ENCODE data around the gene PARD6B. TPM values are rescaled to one million over a fixed set of nuclear protein-coding genes. Genes with fewer than 3 reads are reported as not detected.
"Not testable (repeated sequence)": the region's sequence is repeated elsewhere in the genome, so short reads cannot be mapped to it uniquely, and the experiment has no call there.

The PARD6B gene
- total RNA-seq, 1 donor from 2014 or later: 2.2 TPM

- not testable (repeated sequence) for H3K9me3 Mint-ChIP-seq (ENCODE audit: low read depth); DNase-seq (ENCODE audit: low spot score); H3K27me3 Mint-ChIP-seq (ENCODE audit: low read depth); H3K36me3 Mint-ChIP-seq (ENCODE audit: low read depth); H3K4me3 Mint-ChIP-seq (ENCODE audit: unreplicated experiment); H3K27ac Mint-ChIP-seq (ENCODE audit: unreplicated experiment)
- TF ChIP-seq CTCF (IDR thresholded peaks at IDR 0.05): peak; percentile 75
- peaks cover 25% of the 10 kb centered on the region for H3K4me1 Mint-ChIP-seq (ENCODE audit: low read depth)
Observed at GRCh38 chr20:50793575-50794016, 62.2 kb downstream of the PARD6B start.

- Mint-ChIP-seq H3K36me3 (ENCODE audit: low read depth) (no peaks in the 10 kb centered on the region), H3K27me3 (ENCODE audit: low read depth) (no peaks in the 10 kb centered on the region), H3K9me3 (ENCODE audit: low read depth) (no peaks in the 10 kb centered on the region), H3K27ac (ENCODE audit: unreplicated experiment) (no peak overlapping the region), H3K4me3 (ENCODE audit: unreplicated experiment) (peak overlapping the region; percentile 59), H3K4me1 (ENCODE audit: low read depth) (peaks cover 25% of the 10 kb centered on the region)
- no peak for DNase-seq (ENCODE audit: low spot score)
- TF ChIP-seq CTCF (IDR thresholded peaks at IDR 0.05): no peak
Observed at GRCh38 chr20:50794181-50794845, 62.9 kb downstream of the PARD6B start.

GRCh38 chr20:50794846-50795634 is 63.7 kb downstream of the PARD6B start, which contains the start of gene BCAS4:
Gene BCAS4, plus strand, starts transcription at chr20:50795061. Its CDS starts 23 bp downstream, at chr20:50795084.
- peaks cover 23% of the 10 kb centered on the region for H3K4me1 Mint-ChIP-seq (ENCODE audit: low read depth)
- peak; percentile 82 for TF ChIP-seq CTCF (IDR thresholded peaks at IDR 0.05)
- DNase-seq (ENCODE audit: low spot score): peak; percentile 91
- H3K36me3 Mint-ChIP-seq (ENCODE audit: low read depth): no peaks in the 10 kb centered on the region
- peak within 1 kb of the TSS; percentile 51 for H3K27ac Mint-ChIP-seq (ENCODE audit: unreplicated experiment)
- peak within 1 kb of the TSS; percentile 71 for H3K4me3 Mint-ChIP-seq (ENCODE audit: unreplicated experiment)
- H3K9me3 Mint-ChIP-seq (ENCODE audit: low read depth): no peaks in the 10 kb centered on the region
- H3K27me3 Mint-ChIP-seq (ENCODE audit: low read depth): no peaks in the 10 kb centered on the region

GRCh38 chr20:50797142-50797541 is 65.8 kb downstream of the PARD6B start:
- H3K4me1 Mint-ChIP-seq (ENCODE audit: low read depth): peaks cover 11% of the 10 kb centered on the region
- no peak for TF ChIP-seq CTCF (IDR thresholded peaks at IDR 0.05)
- no peak overlapping the region for H3K27ac Mint-ChIP-seq (ENCODE audit: unreplicated experiment)
- H3K27me3 Mint-ChIP-seq (ENCODE audit: low read depth): no peaks in the 10 kb centered on the region
- no peaks in the 10 kb centered on the region for H3K36me3 Mint-ChIP-seq (ENCODE audit: low read depth)
- H3K4me3 Mint-ChIP-seq (ENCODE audit: unreplicated experiment): no peak overlapping the region
- H3K9me3 Mint-ChIP-seq (ENCODE audit: low read depth): no peaks in the 10 kb centered on the region
- no peak for DNase-seq (ENCODE audit: low spot score)

- Mint-ChIP-seq H3K9me3 (ENCODE audit: low read depth) (no peaks in the 10 kb centered on the region), H3K4me3 (ENCODE audit: unreplicated experiment) (no peak overlapping the region), H3K36me3 (ENCODE audit: low read depth) (no peaks in the 10 kb centered on the region)
Observed at GRCh38 chr20:50798650-50799049, 67.3 kb downstream of the PARD6B start.

More at GRCh38 chr20:50798650-50799049, 67.3 kb downstream of the PARD6B start:
- TF ChIP-seq CTCF (IDR thresholded peaks at IDR 0.05): no peak
- no peak for DNase-seq (ENCODE audit: low spot score)
- peaks cover 5% of the 10 kb centered on the region for H3K4me1 Mint-ChIP-seq (ENCODE audit: low read depth)
- H3K27me3 Mint-ChIP-seq (ENCODE audit: low read depth): no peaks in the 10 kb centered on the region
- no peak overlapping the region for H3K27ac Mint-ChIP-seq (ENCODE audit: unreplicated experiment)

Data from chondrocyte (in vitro differentiated cells).